Measurements from ENCODE around the gene SCARF2.
"Not testable (repeated sequence)": the region's sequence is repeated elsewhere in the genome, so short reads cannot be mapped to it uniquely, and the experiment has no call there.

The SCARF2 gene

GRCh38 chr22:20437613-20438426 lies at the start of gene SCARF2:
Gene SCARF2 (minus strand): TSS chr22:20437825. CDS start chr22:20437754, 71 bp downstream.
- DNase-seq = peak; percentile 25

- DNase-seq = no peak
These were observed 48.6 kb upstream of the SCARF2 start for GRCh38 chr22:20486229-20486628.

- DNase-seq = no peak
These were observed 47.5 kb upstream of the SCARF2 start for GRCh38 chr22:20484948-20485683.

- DNase-seq = no peak
These were observed 46.1 kb upstream of the SCARF2 start for GRCh38 chr22:20483771-20484170.

- DNase-seq = not testable (repeated sequence)
These were observed 45.5 kb upstream of the SCARF2 start for GRCh38 chr22:20483143-20483506.

GRCh38 chr22:20479612-20480196 lies 42.1 kb upstream of the SCARF2 start:
- no peak for DNase-seq

- DNase-seq = not testable (repeated sequence)
These were observed 40.4 kb upstream of the SCARF2 start for GRCh38 chr22:20478059-20478458.

GRCh38 chr22:20475569-20475968 lies 37.9 kb upstream of the SCARF2 start:
- DNase-seq = not testable (repeated sequence)

- no peak for DNase-seq
These were observed 37.5 kb upstream of the SCARF2 start for GRCh38 chr22:20475115-20475436.

- DNase-seq = no peak
These were observed 35.2 kb upstream of the SCARF2 start for GRCh38 chr22:20472629-20473442.

GRCh38 chr22:20471126-20471833 lies 33.7 kb upstream of the SCARF2 start:
- DNase-seq = no peak

- DNase-seq = not testable (repeated sequence)
These were observed 32.9 kb upstream of the SCARF2 start for GRCh38 chr22:20470525-20470924.

- no peak for DNase-seq
These were observed 31.7 kb upstream of the SCARF2 start for GRCh38 chr22:20469110-20469868.

- DNase-seq = no peak
These were observed 29.2 kb upstream of the SCARF2 start for GRCh38 chr22:20466659-20467379.

- DNase-seq = no peak
These were observed 28.1 kb upstream of the SCARF2 start for GRCh38 chr22:20465759-20466077.

- no peak for DNase-seq
These were observed 27.5 kb upstream of the SCARF2 start for GRCh38 chr22:20464912-20465758.

- no peak for DNase-seq
These were observed 26.5 kb upstream of the SCARF2 start for GRCh38 chr22:20464096-20464614.

- no peak for DNase-seq
These were observed 25.9 kb upstream of the SCARF2 start for GRCh38 chr22:20463324-20464095.

- DNase-seq = no peak
These were observed 22.2 kb upstream of the SCARF2 start for GRCh38 chr22:20459862-20460261.
